Stimulated activated naive CD8-positive, alpha-beta T cell treated with anti-CD3 and anti-CD28 coated beads, Interleukin-15, amount 100 ng/mL, for 72 hours (primary cell): Measurements from ENCODE around the gene NDUFC2.
"Not testable (repeated sequence)": the region's sequence is repeated elsewhere in the genome, so short reads cannot be mapped to it uniquely, and the experiment has no call there.

Experiments
- ATAC-seq: fragments of 150-1000 bp; cut with Tn5 transposase; 2 replicates; pipeline ENCODE4 v1.10.0; 2021; ENCODE audit warnings: mild to moderate bottlenecking, moderate library complexity
- DNase-seq, 2 donors: peaks; one replicate each; pipeline ENCODE4 v3.0.0; 2021 to 2022
- H3K27ac Mint-ChIP-seq, 2 donors: one replicate each; pipeline ENCODE4 v1.8.0; 2022; ENCODE audit warnings: mild to moderate bottlenecking in 2 of 2, mixed read lengths in 2 of 2, moderate library complexity in 2 of 2
- H3K27me3 Mint-ChIP-seq: one replicate; pipeline ENCODE4 v1.8.0; 2022; ENCODE audit warnings: mixed read lengths
- H3K4me1 Mint-ChIP-seq: one replicate; pipeline ENCODE4 v1.8.0; 2022; ENCODE audit warnings: mild to moderate bottlenecking, mixed read lengths
- H3K4me3 Mint-ChIP-seq, 2 donors: one replicate each; pipeline ENCODE4 v1.8.0; 2022; ENCODE audit warnings: mild to moderate bottlenecking in 2 of 2, mixed read lengths in 2 of 2, moderate library complexity in 1 of 2
- H3K9me3 Mint-ChIP-seq, 2 donors: one replicate each; pipeline ENCODE4 v1.8.0; 2022; ENCODE audit warnings: mixed read lengths in 2 of 2

The NDUFC2 gene

DNA sequence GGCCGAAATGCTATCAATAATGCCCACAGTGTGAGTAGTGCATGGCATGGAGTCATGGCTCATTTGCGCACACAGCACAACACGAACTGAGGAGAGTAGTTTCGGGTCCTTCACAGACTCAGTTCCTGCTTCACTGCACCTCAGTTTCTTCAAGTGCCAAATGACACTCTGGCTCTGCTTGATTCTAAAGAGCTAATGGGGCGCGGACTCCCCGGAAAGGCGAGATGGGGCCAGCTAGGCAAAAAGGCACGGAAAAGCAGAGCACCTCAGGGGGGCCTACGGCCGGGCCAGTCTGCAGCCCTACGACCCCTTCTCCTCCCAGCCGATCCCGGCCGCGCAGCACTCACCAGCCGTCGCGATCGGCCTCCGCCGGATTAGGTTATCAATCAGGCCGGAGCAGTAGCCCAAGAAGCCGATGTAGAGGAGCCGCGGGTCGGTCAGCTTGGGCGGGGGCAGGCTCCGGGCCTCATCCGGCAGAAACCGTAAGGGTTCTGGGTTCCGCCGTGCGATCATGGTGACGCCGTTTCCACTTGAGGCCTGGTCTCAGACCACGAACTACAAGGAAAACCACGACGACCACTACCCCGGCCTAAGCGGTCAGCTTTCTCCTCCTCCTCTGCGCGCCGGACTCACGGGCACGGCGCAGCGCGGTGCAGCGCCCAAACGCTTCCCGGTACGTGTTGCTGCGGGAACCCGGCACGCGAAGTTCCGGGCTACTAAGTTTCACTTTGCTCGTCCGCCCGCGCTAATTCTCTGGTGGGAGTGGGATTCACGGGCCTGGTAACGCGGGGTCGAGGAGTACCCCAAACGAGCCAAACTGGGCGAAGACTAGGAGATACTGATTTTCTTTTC is at the start of gene NDUFC2:
NDUFC2 (minus strand) TSS at position 631 of the 852 bp plus-strand sequence; CDS start at position 513, 118 bp downstream.
- Mint-ChIP-seq H3K9me3 (peaks cover 0 to 7% of the 10 kb centered on the region in 2 donors), H3K4me1 (peaks cover 51% of the 10 kb centered on the region), H3K4me3 (peak within 1 kb of the TSS; percentile 87), H3K27ac (peak within 1 kb of the TSS; percentile 87 to 97), H3K27me3 (no peaks in the 10 kb centered on the region)
- peak; percentile 64 to 78 for DNase-seq
- peak; percentile 88 for ATAC-seq

DNA sequence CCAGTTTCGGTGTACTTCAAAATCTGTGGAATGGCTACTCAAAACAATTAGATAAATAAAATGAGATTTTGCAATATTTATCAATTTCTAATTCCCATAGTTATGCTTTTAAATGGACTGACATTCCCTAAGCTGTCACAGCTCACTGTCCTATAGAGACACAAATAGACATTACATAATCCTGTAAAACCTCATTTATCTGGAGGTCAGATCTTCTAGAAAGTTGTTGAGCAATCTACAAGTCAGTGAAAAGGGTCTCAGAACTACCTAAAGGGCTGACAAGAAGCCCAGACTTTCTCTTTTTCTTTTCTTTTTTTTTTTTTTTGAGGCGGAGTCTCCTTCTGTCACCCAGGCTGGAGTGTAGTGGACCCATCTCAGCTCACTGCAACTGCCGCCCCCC is 47.7 kb upstream of the NDUFC2 start:
- no peak for DNase-seq
- Mint-ChIP-seq H3K4me3 (no peak overlapping the region), H3K9me3 (no peaks in the 10 kb centered on the region), H3K4me1 (peaks cover 7% of the 10 kb centered on the region), H3K27me3 (no peaks in the 10 kb centered on the region), H3K27ac (no peak overlapping the region)
- no peak for ATAC-seq

DNA sequence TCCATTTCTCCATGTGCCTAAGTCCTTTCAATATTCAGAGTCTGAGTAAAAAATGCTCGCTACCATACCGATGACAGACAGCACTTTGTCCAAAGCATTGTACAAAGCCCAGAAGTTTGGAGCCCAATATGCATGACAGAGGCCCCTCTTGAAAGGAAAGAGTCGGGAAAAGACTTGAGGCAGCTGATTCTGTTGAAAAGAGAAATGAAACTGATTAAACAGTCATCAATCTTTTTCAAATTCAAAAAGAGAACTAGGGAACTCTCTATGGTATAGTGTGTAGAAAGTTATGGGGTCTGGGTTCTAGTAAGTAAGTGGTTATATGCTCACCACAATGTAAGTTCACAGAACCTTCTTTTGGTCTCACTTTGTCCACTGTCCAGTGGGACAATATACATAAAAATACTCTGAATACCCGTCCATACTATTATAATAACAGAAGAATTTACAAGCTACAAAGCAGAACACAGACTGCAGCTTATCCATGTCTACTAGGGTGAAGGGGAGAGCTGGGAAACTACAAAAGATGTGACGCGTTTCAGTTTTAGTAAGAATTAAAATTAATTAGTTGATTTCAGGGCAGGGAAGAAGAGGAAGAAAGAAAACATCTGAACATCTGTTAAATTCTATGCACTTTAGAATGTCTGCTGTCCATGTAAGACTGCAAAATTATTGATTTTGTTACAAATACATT is 33.1 kb upstream of the NDUFC2 start:
- DNase-seq: no peak
- Mint-ChIP-seq H3K9me3 (no peaks in the 10 kb centered on the region), H3K27me3 (no peaks in the 10 kb centered on the region), H3K27ac (peak overlapping the region in 1 of 2 donors; percentile 10), H3K4me1 (no peaks in the 10 kb centered on the region), H3K4me3 (no peak overlapping the region)
- ATAC-seq: no peak

DNA sequence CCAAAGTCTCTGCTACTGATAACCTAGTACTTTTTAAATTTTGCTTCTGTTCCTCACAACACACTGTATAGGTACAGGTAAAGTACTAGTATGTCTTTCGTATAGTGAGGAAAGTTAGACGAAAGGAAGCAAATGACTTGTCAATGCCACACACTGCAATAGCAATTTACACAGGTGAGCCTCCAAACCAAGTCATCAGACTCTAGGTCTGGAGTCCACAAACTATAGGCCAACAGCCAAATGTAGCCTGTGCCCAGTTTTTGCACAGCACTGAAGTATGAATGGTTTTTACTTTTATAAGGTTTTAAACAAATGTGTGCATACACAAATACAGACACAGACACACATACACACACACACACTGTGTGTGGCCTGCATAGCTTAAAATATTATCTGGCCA is 31.6 kb upstream of the NDUFC2 start:
- ATAC-seq: no peak

DNA sequence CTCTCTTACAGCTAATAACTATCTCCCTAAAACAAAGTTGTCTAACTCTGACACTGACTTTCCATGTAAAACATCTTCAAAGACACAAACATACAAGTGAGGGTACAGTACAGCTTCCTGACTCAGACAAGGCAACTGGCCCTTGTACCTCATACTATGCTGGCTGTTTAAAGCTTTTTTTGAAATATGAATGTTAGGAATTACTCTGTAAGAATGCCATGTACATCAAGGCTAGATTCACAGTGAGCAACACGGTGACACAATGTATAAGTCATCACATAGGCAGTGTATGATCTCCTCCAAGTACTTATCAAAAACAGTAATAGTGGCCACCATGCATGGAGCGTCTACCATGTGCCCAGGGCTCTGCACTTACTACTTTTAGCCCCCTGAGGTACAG is 31.2 kb upstream of the NDUFC2 start:
- Mint-ChIP-seq H3K27ac (no peak overlapping the region), H3K9me3 (no peaks in the 10 kb centered on the region), H3K4me3 (no peak overlapping the region), H3K27me3 (no peaks in the 10 kb centered on the region), H3K4me1 (no peaks in the 10 kb centered on the region)
- no peak for DNase-seq
- ATAC-seq: no peak

More for the DNA sequence above, 31.6 kb upstream of the NDUFC2 start:
- H3K4me3 Mint-ChIP-seq: no peak overlapping the region
- DNase-seq: no peak
- no peaks in the 10 kb centered on the region for H3K9me3 Mint-ChIP-seq
- H3K4me1 Mint-ChIP-seq: no peaks in the 10 kb centered on the region
- H3K27me3 Mint-ChIP-seq: no peaks in the 10 kb centered on the region
- no peak overlapping the region for H3K27ac Mint-ChIP-seq

DNA sequence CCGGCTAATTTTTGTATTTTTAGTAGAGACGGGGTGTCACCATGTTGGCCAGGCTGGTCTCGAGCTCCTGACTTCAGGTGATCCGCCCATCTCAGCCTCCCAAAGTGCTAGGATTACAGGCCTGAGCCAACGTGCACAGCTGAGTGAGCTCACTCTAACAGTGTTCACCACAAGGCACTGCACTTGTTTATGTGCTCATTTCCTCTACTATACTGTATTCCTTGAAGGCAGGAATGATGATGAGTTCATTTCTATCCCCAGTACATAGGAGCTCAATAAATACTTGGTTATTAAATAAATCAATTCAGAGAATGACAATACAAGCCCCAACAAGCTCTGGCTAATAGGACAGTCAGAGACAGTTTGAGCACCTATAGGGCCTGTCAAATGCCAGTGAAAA is 30.7 kb upstream of the NDUFC2 start:
- H3K4me1 Mint-ChIP-seq: no peaks in the 10 kb centered on the region
- no peaks in the 10 kb centered on the region for H3K9me3 Mint-ChIP-seq
- ATAC-seq (no peak), DNase-seq (no peak)
- H3K27me3 Mint-ChIP-seq: no peaks in the 10 kb centered on the region
- H3K4me3 Mint-ChIP-seq: no peak overlapping the region
- no peak overlapping the region for H3K27ac Mint-ChIP-seq

DNA sequence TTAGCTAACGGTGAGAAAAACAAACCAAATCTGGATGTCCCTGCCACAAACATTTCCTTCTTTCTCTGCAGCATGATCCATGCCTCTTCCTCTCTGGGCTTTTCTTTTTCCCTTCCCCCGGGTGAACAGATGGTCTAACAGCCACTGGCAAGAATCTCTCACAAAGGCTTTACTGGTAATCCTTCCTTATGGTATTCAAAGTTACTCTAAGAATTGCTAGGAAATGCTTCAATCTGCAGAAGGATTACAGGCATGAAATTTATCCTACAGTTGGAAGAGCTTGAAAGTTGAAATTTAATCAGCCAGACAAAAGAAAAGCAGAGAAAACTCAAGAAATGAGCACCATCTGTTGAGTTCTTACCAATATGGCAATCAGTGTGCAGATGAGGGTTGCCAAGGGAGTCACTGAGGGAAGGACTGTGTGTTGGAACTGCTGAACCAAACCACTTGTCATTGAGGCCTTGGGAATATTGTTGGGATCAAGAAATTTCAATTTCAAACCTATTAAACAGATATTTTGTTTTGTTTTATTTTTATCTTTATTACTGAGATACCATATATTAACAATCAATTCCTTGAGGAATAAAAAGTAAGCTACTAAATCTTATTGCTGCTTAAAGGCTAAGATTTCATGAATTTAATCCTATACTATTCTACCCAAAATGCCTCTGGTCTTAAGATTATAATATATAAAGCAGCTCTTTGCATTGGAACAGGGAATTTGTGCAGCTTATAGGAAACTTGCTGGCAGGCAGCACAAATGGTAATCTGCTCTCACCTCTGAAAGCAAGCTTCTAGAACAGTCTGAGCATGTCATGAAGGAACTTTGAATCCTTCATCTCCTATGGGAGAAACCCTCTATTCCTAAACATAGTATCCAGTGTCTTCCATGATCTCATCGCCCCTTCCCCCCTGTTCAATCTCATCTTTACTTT is 29.7 kb upstream of the NDUFC2 start:
- ATAC-seq (no peak), DNase-seq (no peak)
- Mint-ChIP-seq H3K9me3 (no peaks in the 10 kb centered on the region), H3K4me3 (no peak overlapping the region), H3K27ac (no peak overlapping the region), H3K27me3 (no peaks in the 10 kb centered on the region), H3K4me1 (no peaks in the 10 kb centered on the region)

DNA sequence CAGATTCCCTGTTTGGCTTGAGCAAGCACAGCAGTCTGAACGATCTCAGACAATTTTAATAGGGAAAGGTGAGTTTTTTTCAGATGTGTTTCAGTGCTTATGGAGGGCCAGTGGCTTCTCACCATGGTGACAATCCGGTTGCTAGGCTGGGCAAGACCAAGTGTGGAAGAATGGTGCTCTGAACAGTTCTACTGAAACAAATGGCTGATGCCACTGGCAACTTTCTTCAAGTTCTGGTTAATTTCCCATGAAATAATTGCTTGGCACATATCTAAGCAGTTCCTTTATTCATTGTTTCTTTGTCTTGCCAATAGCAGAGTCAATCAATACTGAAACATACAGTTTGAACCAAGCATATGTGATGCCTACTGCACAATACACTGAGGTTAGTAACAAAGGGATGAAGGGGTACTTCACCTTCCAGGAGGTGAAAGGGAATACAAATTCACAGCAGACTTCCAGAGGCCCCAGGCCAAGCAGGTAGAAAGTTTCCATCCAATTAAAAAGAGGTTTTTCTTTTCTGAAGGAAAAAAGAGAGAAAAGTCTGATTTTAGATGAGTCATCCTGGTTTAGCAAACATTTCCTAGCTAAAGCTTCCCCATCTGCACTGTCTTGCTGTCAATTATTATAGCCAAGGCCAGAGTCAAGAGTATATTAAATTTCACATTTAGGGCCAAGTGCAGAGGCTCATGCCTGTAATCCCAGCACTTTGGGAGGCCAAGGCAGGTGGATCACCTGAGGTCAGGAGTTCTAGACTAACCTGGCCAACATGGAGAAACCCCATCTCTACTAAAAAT is 21.2 kb upstream of the NDUFC2 start:
- H3K9me3 Mint-ChIP-seq: no peaks in the 10 kb centered on the region
- no peaks in the 10 kb centered on the region for H3K27me3 Mint-ChIP-seq
- ATAC-seq (no peak), DNase-seq (no peak)
- peaks cover 1% of the 10 kb centered on the region for H3K4me1 Mint-ChIP-seq
- no peak overlapping the region for H3K27ac Mint-ChIP-seq
- H3K4me3 Mint-ChIP-seq: no peak overlapping the region

DNA sequence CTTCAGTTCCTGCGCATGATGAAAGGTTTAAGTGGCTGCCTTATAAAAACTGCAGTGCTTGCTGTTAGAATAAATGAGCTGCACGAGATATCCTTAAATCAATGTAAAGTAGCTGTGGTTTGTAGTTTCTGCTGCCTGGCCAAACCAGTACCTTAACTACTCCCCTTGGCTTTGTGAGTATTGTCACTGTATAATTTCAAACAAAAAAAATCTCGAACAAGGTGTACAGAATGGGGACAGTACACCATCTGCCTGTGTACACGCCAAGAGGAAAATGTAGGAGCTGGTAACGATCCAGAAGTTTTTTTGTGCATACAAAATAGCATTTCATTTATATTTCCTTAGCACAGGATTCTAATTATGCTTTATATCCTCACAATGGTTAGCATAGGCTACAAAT is 20.6 kb upstream of the NDUFC2 start:
- no peak for DNase-seq
- no peak for ATAC-seq
- H3K4me3 Mint-ChIP-seq: no peak overlapping the region
- H3K9me3 Mint-ChIP-seq: no peaks in the 10 kb centered on the region
- H3K27ac Mint-ChIP-seq: no peak overlapping the region
- no peaks in the 10 kb centered on the region for H3K27me3 Mint-ChIP-seq
- H3K4me1 Mint-ChIP-seq: peaks cover 7% of the 10 kb centered on the region

DNA sequence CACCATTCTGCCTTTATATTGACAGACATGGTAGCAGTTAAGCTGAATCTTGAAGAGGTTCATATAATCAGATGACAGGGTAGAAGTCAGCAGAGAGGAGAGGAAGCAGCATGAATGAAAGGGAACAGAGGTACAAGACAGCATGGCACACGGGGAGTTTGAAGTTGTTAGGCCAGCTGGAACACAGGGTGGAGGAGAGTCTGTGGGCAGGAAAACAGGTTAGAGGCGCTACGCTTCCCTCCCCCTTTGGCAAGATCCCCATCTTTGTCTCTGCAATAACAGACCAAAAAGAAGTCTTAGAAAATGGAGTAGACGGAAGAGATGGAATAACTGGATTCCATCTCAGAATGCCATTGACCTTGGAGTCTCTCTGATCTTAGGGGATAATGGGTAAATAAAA is 20.0 kb upstream of the NDUFC2 start:
- DNase-seq (no peak), ATAC-seq (no peak)
- Mint-ChIP-seq H3K27ac (no peak overlapping the region), H3K4me1 (peaks cover 12% of the 10 kb centered on the region), H3K27me3 (no peaks in the 10 kb centered on the region), H3K9me3 (no peaks in the 10 kb centered on the region), H3K4me3 (no peak overlapping the region)

DNA sequence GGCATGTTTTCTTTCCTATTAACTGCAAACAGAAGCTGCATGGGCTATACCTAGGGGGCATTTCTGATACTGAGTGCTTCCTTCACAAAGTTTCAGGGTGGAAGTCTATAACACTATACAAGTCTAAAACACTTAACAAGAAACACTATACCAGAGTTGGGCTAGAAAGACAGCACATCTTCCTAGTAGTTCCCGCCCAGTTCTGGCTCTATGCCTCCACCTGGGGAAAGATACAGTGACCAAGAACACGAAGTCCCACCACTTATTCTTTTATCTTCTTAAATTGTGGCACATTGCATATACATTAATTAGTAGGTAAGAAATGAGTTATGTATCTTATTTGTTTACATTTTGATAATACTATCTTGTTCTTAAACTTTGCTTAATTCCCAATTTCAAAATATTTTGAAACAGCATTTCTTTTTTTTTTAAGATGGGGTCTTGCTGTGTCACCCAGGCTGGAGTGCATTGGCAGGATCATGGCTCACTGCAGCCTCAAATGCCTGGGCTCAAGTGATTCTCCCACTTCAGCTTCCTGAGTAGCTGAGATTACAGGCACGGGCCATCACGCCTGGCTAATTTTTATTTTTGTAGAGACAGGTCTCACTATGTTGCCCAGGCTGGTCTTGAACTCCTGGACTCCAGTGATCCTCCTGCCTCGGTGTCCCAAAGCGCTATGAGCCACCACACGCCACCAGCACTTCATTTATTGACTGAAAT is 18.2 kb upstream of the NDUFC2 start:
- Mint-ChIP-seq H3K9me3 (no peaks in the 10 kb centered on the region), H3K27me3 (no peaks in the 10 kb centered on the region), H3K27ac (peak overlapping the region in 1 of 2 donors; percentile 27), H3K4me1 (peaks cover 18% of the 10 kb centered on the region), H3K4me3 (no peak overlapping the region)
- ATAC-seq: no peak
- DNase-seq: no peak

DNA sequence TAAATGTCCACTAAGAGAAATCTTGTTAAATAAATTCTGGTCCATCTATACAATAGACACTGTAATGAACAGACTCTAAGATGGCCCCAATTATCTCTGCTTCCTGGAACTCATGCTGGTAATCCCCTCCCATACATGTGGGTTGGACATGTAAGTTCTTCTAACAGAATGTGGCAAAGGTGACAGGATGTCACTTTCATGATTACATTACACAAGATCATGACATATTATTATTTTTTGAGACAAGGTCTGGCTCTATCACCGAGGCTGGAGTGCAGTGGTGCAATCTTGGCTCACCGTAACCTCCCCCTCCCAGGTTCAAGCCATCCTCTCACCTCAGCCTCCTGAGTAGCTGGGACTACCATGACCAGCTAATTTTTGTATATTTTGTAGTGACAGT is 14.6 kb upstream of the NDUFC2 start:
- Mint-ChIP-seq H3K4me1 (peaks cover 18% of the 10 kb centered on the region), H3K27me3 (no peaks in the 10 kb centered on the region), H3K27ac (peak overlapping the region; percentile 98), H3K4me3 (peak overlapping the region; percentile 58 to 62), H3K9me3 (no peaks in the 10 kb centered on the region)
- peak; percentile 33 to 57 for DNase-seq
- ATAC-seq: peak; percentile 100

DNA sequence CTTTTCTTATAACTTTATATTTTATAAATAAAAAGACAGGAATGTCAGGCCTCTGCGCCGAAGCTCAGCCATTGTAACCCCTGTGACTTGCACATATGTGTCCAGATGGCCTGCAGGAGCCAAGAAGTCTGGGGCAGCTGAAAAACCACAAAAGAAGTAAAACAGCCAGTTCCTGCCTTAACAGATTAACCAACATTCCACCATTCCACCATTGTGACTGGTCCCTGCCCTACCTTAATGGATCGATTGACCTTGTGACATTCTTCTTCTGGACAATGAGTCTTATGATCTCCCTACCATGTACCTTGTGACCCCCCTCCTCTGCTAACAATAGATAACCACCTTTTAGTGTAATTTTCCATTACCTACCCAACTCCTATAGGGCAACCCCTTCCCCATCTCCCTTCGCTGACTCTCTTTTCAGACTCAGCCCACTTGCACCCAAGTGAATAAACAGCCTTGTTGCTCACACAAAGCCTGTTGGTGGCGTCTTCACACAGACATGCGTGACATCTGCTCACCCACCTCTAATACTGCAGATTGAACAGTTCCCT is 6.9 kb upstream of the NDUFC2 start:
- not testable (repeated sequence) for H3K4me1 Mint-ChIP-seq, ATAC-seq, H3K4me3 Mint-ChIP-seq, DNase-seq, H3K27me3 Mint-ChIP-seq, H3K9me3 Mint-ChIP-seq, H3K27ac Mint-ChIP-seq

DNA sequence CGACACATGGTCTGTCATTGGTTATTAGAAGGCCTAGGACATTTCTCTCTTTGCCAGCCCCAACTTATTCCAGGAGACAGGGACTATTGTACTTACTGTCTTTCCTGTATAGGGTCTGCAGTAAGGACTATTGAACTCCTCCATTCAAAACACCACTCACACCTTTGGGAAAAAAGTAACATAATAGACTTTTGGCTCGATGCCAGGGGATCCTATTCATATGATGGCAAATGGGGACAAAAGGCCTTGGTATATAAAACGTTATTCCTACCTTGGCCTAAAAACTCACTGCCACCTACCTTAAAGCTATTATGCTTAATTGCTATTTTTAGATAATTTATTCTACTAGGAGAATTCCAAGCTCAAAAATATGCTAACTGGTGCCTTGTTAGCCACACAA is 6.3 kb upstream of the NDUFC2 start:
- H3K27me3 Mint-ChIP-seq: no peaks in the 10 kb centered on the region
- no peak overlapping the region for H3K4me3 Mint-ChIP-seq
- H3K4me1 Mint-ChIP-seq: peaks cover 11% of the 10 kb centered on the region
- no peak for DNase-seq
- H3K9me3 Mint-ChIP-seq: peaks cover 0 to 5% of the 10 kb centered on the region in 2 donors
- H3K27ac Mint-ChIP-seq: peak overlapping the region in 1 of 2 donors; percentile 4
- ATAC-seq: no peak
